ENCODE results near the gene VDAC2. TPM values are rescaled to one million over a fixed set of nuclear protein-coding genes. Genes with fewer than 3 reads are reported as not detected.
A peak's percentile ranks its signal among the peaks of the same experiment; 100 is the strongest.

The VDAC2 gene
- total RNA-seq, 1 experiment from 2014 or later, result 284 TPM

DNA sequence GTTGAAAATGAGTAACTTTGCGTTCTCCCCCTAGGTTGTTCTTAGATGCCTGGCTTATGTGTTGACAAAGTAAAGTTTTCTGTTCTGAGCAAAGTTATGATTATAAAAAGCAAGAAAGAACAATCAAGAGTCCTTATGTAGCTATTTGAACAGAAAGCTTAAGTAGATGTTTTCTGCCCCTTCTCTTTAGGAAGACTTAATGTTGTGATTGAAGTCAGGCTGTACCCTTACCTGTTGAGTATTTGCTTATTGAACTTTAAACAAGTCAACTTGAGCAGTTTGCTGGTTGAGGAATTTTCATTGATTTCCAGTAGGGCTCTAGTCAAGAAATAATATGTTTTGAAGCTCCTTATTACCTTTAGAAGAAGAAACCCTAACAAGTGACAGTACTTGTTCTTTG lies 33.9 kb upstream of the VDAC2 start:
- TF ChIP-seq GRHL2 (CRISPR knock-in tag; IDR thresholded peaks at IDR 0.05; ENCODE audit: insufficient replicate concordance, severe bottlenecking) (no peak), ZNF671 (CRISPR knock-in tag; IDR thresholded peaks at IDR 0.05) (no peak), PRRX2 (CRISPR knock-in tag; IDR thresholded peaks at IDR 0.05) (no peak)
- TF ChIP-seq, protein P1, sequence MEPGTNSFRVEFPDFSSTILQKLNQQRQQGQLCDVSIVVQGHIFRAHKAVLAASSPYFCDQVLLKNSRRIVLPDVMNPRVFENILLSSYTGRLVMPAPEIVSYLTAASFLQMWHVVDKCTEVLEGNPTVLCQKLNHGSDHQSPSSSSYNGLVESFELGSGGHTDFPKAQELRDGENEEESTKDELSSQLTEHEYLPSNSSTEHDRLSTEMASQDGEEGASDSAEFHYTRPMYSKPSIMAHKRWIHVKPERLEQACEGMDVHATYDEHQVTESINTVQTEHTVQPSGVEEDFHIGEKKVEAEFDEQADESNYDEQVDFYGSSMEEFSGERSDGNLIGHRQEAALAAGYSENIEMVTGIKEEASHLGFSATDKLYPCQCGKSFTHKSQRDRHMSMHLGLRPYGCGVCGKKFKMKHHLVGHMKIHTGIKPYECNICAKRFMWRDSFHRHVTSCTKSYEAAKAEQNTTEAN (CRISPR knock-in tag; IDR thresholded peaks at IDR 0.05), result no peak
- TF ChIP-seq, protein P2, sequence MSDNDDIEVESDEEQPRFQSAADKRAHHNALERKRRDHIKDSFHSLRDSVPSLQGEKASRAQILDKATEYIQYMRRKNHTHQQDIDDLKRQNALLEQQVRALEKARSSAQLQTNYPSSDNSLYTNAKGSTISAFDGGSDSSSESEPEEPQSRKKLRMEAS (CRISPR knock-in tag; IDR thresholded peaks at IDR 0.05), result no peak
- TF ChIP-seq, protein P3, sequence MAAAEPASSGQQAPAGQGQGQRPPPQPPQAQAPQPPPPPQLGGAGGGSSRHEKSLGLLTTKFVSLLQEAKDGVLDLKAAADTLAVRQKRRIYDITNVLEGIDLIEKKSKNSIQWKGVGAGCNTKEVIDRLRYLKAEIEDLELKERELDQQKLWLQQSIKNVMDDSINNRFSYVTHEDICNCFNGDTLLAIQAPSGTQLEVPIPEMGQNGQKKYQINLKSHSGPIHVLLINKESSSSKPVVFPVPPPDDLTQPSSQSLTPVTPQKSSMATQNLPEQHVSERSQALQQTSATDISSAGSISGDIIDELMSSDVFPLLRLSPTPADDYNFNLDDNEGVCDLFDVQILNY (CRISPR knock-in tag; IDR thresholded peaks at IDR 0.05), result no peak
- TF ChIP-seq, protein P4, sequence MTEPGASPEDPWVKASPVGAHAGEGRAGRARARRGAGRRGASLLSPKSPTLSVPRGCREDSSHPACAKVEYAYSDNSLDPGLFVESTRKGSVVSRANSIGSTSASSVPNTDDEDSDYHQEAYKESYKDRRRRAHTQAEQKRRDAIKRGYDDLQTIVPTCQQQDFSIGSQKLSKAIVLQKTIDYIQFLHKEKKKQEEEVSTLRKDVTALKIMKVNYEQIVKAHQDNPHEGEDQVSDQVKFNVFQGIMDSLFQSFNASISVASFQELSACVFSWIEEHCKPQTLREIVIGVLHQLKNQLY (CRISPR knock-in tag; IDR thresholded peaks at IDR 0.05), result no peak
- Mint-ChIP-seq H3K27ac (no peak overlapping the region), H3K36me3 (peaks cover 13% of the 10 kb centered on the region), H3K9me3 (no peaks in the 10 kb centered on the region), H3K27me3 (ENCODE audit: low read depth) (no peaks in the 10 kb centered on the region), H3K4me3 (no peak overlapping the region), H3K4me1 (no peaks in the 10 kb centered on the region)
- CTCF ChIA-PET, result interaction anchor here (1.5 kb wide), 1 partner anchor 59 kb away, joined by 7 read pairs; the partner anchor contains the start of gene COMTD1
- ATAC-seq (no peak), DNase-seq (ENCODE audit: low spot score) (no peak)
- POLR2A ChIA-PET, result no interaction called here

DNA sequence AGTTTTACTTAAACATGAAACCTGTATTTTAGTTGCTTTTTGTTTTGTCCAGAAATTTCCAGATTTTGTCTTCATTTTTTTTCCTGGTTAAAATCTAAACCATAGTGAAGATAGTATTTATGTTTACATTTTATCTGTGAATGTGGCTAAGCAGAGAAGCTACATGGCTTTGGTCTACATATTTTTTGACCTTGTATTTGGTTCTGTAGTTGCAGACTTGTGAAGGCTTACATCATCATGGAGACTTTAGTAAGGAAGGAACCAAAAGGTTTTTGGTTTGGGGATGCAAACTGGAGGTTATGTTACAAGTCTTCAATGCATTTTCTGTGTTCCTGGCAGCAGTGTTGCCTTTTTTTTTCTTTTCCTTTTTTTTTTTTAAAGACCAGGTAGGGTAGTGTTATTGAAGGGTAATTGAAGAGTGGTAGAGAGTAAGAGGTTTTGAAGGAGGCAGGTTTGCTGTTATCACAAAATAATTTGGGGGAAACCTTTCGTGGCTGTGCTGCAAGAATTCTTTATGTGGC lies 30.9 kb upstream of the VDAC2 start:
- peak overlapping the region; percentile 22; the same call in 1 of the 2 replicates for H3K27ac Mint-ChIP-seq
- no peak overlapping the region for H3K4me3 Mint-ChIP-seq
- no peaks in the 10 kb centered on the region for H3K4me1 Mint-ChIP-seq
- CTCF ChIA-PET, result interaction anchor here (1.3 kb wide), 1 partner anchor 8 kb away, joined by 9 read pairs; no protein-coding TSS in a partner anchor
- no peaks in the 10 kb centered on the region for H3K27me3 Mint-ChIP-seq (ENCODE audit: low read depth)
- no peaks in the 10 kb centered on the region for H3K9me3 Mint-ChIP-seq
- ATAC-seq (no peak), DNase-seq (ENCODE audit: low spot score) (no peak)
- H3K36me3 Mint-ChIP-seq, result peaks cover 18% of the 10 kb centered on the region
- POLR2A ChIA-PET, result no interaction called here
- TF ChIP-seq ZNF232 (CRISPR knock-in tag; IDR thresholded peaks at IDR 0.05) (no peak), ZNF671 (CRISPR knock-in tag; IDR thresholded peaks at IDR 0.05) (no peak), ESRRA (CRISPR knock-in tag; IDR thresholded peaks at IDR 0.05; ENCODE audit: borderline replicate concordance) (no peak), TCF7 (CRISPR knock-in tag; IDR thresholded peaks at IDR 0.05; ENCODE audit: low read depth) (no peak), GTF2I (CRISPR knock-in tag; conservative IDR thresholded peaks at IDR 0.05) (no peak), TEAD1 (CRISPR knock-in tag; IDR thresholded peaks at IDR 0.05) (no peak)
- TF ChIP-seq, protein P5, sequence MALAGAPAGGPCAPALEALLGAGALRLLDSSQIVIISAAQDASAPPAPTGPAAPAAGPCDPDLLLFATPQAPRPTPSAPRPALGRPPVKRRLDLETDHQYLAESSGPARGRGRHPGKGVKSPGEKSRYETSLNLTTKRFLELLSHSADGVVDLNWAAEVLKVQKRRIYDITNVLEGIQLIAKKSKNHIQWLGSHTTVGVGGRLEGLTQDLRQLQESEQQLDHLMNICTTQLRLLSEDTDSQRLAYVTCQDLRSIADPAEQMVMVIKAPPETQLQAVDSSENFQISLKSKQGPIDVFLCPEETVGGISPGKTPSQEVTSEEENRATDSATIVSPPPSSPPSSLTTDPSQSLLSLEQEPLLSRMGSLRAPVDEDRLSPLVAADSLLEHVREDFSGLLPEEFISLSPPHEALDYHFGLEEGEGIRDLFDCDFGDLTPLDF (CRISPR knock-in tag; IDR thresholded peaks at IDR 0.05), result no peak
- TF ChIP-seq, protein P6, sequence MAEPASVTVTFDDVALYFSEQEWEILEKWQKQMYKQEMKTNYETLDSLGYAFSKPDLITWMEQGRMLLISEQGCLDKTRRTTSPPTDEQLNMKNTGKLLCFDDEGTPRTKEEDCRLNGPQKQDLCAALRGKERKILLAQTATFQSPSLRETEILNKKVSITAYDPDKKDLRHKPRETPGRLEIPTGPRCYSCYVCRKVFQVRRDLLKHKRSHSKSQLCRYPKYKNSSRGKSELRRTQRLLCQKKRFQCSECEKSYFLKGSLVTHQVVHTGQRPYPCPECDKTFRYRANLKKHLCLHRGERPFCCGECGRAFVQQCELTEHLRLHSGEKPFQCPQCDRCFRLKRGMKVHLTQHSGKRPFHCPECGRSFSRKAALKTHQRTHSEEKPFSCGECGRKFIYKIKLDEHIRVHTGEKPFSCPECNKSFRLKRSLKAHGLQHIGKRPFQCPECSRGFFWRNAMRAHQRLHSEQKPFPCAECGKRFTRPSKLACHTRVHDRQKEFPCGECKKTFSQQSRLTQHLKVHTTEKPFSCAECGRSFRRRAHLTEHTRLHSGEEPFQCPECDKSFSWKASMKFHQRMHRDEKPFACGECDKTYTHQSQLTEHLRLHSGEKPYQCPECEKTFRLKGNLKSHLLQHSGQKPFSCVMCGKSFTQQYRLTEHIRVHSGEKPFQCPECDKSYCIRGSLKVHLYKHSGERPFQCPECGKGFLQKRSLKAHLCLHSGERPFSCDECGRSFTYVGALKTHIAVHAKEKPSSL (CRISPR knock-in tag; conservative IDR thresholded peaks at IDR 0.05), result no peak
- TF ChIP-seq, protein P7, sequence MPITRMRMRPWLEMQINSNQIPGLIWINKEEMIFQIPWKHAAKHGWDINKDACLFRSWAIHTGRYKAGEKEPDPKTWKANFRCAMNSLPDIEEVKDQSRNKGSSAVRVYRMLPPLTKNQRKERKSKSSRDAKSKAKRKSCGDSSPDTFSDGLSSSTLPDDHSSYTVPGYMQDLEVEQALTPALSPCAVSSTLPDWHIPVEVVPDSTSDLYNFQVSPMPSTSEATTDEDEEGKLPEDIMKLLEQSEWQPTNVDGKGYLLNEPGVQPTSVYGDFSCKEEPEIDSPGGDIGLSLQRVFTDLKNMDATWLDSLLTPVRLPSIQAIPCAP (CRISPR knock-in tag; IDR thresholded peaks at IDR 0.05), result no peak
- TF ChIP-seq, protein P8, sequence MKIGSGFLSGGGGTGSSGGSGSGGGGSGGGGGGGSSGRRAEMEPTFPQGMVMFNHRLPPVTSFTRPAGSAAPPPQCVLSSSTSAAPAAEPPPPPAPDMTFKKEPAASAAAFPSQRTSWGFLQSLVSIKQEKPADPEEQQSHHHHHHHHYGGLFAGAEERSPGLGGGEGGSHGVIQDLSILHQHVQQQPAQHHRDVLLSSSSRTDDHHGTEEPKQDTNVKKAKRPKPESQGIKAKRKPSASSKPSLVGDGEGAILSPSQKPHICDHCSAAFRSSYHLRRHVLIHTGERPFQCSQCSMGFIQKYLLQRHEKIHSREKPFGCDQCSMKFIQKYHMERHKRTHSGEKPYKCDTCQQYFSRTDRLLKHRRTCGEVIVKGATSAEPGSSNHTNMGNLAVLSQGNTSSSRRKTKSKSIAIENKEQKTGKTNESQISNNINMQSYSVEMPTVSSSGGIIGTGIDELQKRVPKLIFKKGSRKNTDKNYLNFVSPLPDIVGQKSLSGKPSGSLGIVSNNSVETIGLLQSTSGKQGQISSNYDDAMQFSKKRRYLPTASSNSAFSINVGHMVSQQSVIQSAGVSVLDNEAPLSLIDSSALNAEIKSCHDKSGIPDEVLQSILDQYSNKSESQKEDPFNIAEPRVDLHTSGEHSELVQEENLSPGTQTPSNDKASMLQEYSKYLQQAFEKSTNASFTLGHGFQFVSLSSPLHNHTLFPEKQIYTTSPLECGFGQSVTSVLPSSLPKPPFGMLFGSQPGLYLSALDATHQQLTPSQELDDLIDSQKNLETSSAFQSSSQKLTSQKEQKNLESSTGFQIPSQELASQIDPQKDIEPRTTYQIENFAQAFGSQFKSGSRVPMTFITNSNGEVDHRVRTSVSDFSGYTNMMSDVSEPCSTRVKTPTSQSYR (CRISPR knock-in tag; IDR thresholded peaks at IDR 0.05), result no peak
- TF ChIP-seq, protein P9, sequence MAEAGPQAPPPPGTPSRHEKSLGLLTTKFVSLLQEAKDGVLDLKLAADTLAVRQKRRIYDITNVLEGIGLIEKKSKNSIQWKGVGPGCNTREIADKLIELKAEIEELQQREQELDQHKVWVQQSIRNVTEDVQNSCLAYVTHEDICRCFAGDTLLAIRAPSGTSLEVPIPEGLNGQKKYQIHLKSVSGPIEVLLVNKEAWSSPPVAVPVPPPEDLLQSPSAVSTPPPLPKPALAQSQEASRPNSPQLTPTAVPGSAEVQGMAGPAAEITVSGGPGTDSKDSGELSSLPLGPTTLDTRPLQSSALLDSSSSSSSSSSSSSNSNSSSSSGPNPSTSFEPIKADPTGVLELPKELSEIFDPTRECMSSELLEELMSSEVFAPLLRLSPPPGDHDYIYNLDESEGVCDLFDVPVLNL (CRISPR knock-in tag; IDR thresholded peaks at IDR 0.05; ENCODE audit: borderline replicate concordance, low read depth), result no peak
- TF ChIP-seq, protein P10, sequence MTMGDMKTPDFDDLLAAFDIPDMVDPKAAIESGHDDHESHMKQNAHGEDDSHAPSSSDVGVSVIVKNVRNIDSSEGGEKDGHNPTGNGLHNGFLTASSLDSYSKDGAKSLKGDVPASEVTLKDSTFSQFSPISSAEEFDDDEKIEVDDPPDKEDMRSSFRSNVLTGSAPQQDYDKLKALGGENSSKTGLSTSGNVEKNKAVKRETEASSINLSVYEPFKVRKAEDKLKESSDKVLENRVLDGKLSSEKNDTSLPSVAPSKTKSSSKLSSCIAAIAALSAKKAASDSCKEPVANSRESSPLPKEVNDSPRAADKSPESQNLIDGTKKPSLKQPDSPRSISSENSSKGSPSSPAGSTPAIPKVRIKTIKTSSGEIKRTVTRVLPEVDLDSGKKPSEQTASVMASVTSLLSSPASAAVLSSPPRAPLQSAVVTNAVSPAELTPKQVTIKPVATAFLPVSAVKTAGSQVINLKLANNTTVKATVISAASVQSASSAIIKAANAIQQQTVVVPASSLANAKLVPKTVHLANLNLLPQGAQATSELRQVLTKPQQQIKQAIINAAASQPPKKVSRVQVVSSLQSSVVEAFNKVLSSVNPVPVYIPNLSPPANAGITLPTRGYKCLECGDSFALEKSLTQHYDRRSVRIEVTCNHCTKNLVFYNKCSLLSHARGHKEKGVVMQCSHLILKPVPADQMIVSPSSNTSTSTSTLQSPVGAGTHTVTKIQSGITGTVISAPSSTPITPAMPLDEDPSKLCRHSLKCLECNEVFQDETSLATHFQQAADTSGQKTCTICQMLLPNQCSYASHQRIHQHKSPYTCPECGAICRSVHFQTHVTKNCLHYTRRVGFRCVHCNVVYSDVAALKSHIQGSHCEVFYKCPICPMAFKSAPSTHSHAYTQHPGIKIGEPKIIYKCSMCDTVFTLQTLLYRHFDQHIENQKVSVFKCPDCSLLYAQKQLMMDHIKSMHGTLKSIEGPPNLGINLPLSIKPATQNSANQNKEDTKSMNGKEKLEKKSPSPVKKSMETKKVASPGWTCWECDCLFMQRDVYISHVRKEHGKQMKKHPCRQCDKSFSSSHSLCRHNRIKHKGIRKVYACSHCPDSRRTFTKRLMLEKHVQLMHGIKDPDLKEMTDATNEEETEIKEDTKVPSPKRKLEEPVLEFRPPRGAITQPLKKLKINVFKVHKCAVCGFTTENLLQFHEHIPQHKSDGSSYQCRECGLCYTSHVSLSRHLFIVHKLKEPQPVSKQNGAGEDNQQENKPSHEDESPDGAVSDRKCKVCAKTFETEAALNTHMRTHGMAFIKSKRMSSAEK (CRISPR knock-in tag; IDR thresholded peaks at IDR 0.05; ENCODE audit: borderline replicate concordance), result no peak
